Gastrocnemius medialis (tissue), 4 donors: Measurements from ENCODE around the gene LY9. TPM values are rescaled to one million over a fixed set of nuclear protein-coding genes. Genes with fewer than 3 reads are reported as not detected.
"Not testable (repeated sequence)": the region's sequence is repeated elsewhere in the genome, so short reads cannot be mapped to it uniquely, and the experiment has no call there.

ENCODE experiments used
- ATAC-seq, 2 donors: fragments of 150-250 bp; one replicate each; pipeline ENCODE4 v1.9.1; 2016
- DNase-seq, 2 donors: peaks; one replicate each; pipeline ENCODE4 v3.0.0-alpha.2; 2019
- H3K27ac ChIP-seq, 4 donors: fragments of 200-600 bp; sonication (generic); 1 replicate in 1 of 4; 2 replicates in 3 of 4; pipeline ENCODE4 v1.5.1; 2016 to 2018; ENCODE audit warnings: mild to moderate bottlenecking in 2 of 4, moderate library complexity in 1 of 4
- H3K27me3 ChIP-seq, 3 donors: fragments of 200-600 bp; sonication (generic) in 2 of 3; 1 replicate in 1 of 3; 2 replicates in 2 of 3; pipeline versions ENCODE4 v1.5.1 to v1.6.0; 2016 to 2019; ENCODE audit warnings: mild to moderate bottlenecking in 1 of 3, moderate library complexity in 1 of 3
- H3K36me3 ChIP-seq, 2 donors: fragments of 200-600 bp; sonication (generic) in 1 of 2; one replicate each; pipeline ENCODE4 v1.5.1; 2017 to 2018
- H3K4me1 ChIP-seq, 2 donors: fragments of 200-600 bp; sonication (generic) in 1 of 2; one replicate each; pipeline ENCODE4 v1.5.1; 2016 to 2017; ENCODE audit warnings: mild to moderate bottlenecking in 2 of 2
- H3K4me3 ChIP-seq, 4 donors: fragments of 200-600 bp; sonication (generic) in 3 of 4; 1 replicate in 1 of 4; 2 replicates in 3 of 4; pipeline ENCODE4 v1.5.1; 2016 to 2019; ENCODE audit warnings: mild to moderate bottlenecking in 2 of 4
- H3K9me3 ChIP-seq, 3 donors: fragments of 200-600 bp; sonication (generic) in 2 of 3; 1 replicate in 1 of 3; 2 replicates in 2 of 3; pipeline ENCODE4 v1.5.1; 2016 to 2019
- CTCF ChIP-seq, 5 experiments: fragments of 450-650 bp in 3 of 5; fragments of 200-600 bp in 2 of 5; sonication (generic) in 2 of 5; IDR thresholded peaks in 4 of 5; conservative IDR thresholded peaks in 1 of 5; 1 replicate in 4 of 5; 2 replicates in 1 of 5; pipeline ENCODE4 v1.5.1; 2016 to 2019; ENCODE audit warnings: antibody characterized with exemption in 5 of 5, mild to moderate bottlenecking in 3 of 5, moderate library complexity in 3 of 5
- POLR2A ChIP-seq, 2 donors: fragments of 450-650 bp; IDR thresholded peaks; one replicate each; pipeline ENCODE4 v1.6.1; 2017; ENCODE audit warnings: antibody characterized with exemption in 2 of 2, mild to moderate bottlenecking in 2 of 2, moderate library complexity in 2 of 2
- in situ Hi-C, 4 donors: fragments of 200-750 bp; cut with MboI; loops; one replicate each; pipeline versions ENCODE4 v1.15.0 to v1.8.0; 2017; ENCODE audit warnings: low sequenced_read_pairs in 4 of 4
- intact Hi-C: fragments of 100-400 bp; cut with DNase I; formaldehyde crosslinking; loops from one replicate; pipeline ENCODE4 v1.15.1; 2023; ENCODE audit warnings: low total_unique reads
- total RNA-seq, 4 donors: library from RNA; depleted of rRNA; stranded (reverse); fragments of >200 nt; gene quantifications; one replicate each; pipeline versions ENCODE4 v1.1.0 to v1.2.3, GENCODE V29; 2016

The LY9 gene
- total RNA-seq, 4 donors from 2014 or later = not detected

- intact Hi-C loops (no loop called here), in situ Hi-C loops (no loop called here)
- no peak for ATAC-seq
- Histone ChIP-seq H3K9me3 (no peaks in the 10 kb centered on the region), H3K27me3 (no peaks in the 10 kb centered on the region), H3K36me3 (no peaks in the 10 kb centered on the region), H3K4me1 (no peaks in the 10 kb centered on the region), H3K27ac (no peak overlapping the region), H3K4me3 (no peak overlapping the region)
- TF ChIP-seq CTCF (IDR thresholded peaks at IDR 0.05 in 4 of 5, conservative IDR thresholded peaks at IDR 0.05 in 1 of 5) = no peak
- no peak for TF ChIP-seq POLR2A (IDR thresholded peaks at IDR 0.05)
- DNase-seq = no peak
These were observed 79.0 kb downstream of the LY9 start for GRCh38 chr1:160874935-160875334.

- H3K27ac ChIP-seq, H3K4me3 ChIP-seq, H3K9me3 ChIP-seq, DNase-seq, H3K36me3 ChIP-seq, intact Hi-C loops, H3K4me1 ChIP-seq, ATAC-seq, H3K27me3 ChIP-seq, in situ Hi-C loops: not testable (repeated sequence)
These were observed 79.6 kb downstream of the LY9 start for GRCh38 chr1:160875591-160875990.

GRCh38 chr1:160876311-160876710, 80.3 kb downstream of the LY9 start:
- in situ Hi-C loops = no loop called here
- no peak overlapping the region for H3K27ac ChIP-seq

GRCh38 chr1:160877221-160877620, 81.2 kb downstream of the LY9 start:
- H3K4me3 ChIP-seq = no peak overlapping the region
- H3K9me3 ChIP-seq = no peaks in the 10 kb centered on the region
- DNase-seq (no peak), ATAC-seq (no peak)
- intact Hi-C loops (no loop called here), in situ Hi-C loops (no loop called here)
- no peaks in the 10 kb centered on the region for H3K27me3 ChIP-seq
- H3K36me3 ChIP-seq = no peaks in the 10 kb centered on the region
- no peak overlapping the region for H3K27ac ChIP-seq
- no peak for TF ChIP-seq POLR2A (IDR thresholded peaks at IDR 0.05)
- TF ChIP-seq CTCF (IDR thresholded peaks at IDR 0.05 in 4 of 5, conservative IDR thresholded peaks at IDR 0.05 in 1 of 5) = no peak
- no peaks in the 10 kb centered on the region for H3K4me1 ChIP-seq

More at GRCh38 chr1:160876311-160876710, 80.3 kb downstream of the LY9 start:
- Histone ChIP-seq H3K27me3 (no peaks in the 10 kb centered on the region), H3K9me3 (no peaks in the 10 kb centered on the region), H3K4me3 (no peak overlapping the region), H3K4me1 (no peaks in the 10 kb centered on the region), H3K36me3 (no peaks in the 10 kb centered on the region)
- intact Hi-C loops = no loop called here
- ATAC-seq (no peak), DNase-seq (no peak)
- TF ChIP-seq POLR2A (IDR thresholded peaks at IDR 0.05) (no peak), CTCF (IDR thresholded peaks at IDR 0.05 in 4 of 5, conservative IDR thresholded peaks at IDR 0.05 in 1 of 5) (no peak)

Other genes with a start within 250 kb of the LY9 start
- gene CD84, start 216.7 kb upstream of the LY9 start, total RNA-seq = 1 to 10 TPM in 2 of 4 donors, under 1 TPM in 2; 0.10 to 1.1 (median 0.87) TPM
- not detected for gene SLAMF1, start 149.1 kb upstream of the LY9 start, total RNA-seq
- 1 to 10 TPM in 1 of 4 donors, under 1 TPM in 1, not detected in 2; 0.62 to 1.3 TPM for gene CD48, start 84.4 kb upstream of the LY9 start, total RNA-seq
- under 1 TPM in 1 of 4 donors, not detected in 3; 0.81 TPM for gene SLAMF7, start 56.9 kb upstream of the LY9 start, total RNA-seq
- not detected for gene CD244, start 66.7 kb downstream of the LY9 start, total RNA-seq
- gene ITLN1, start 89.0 kb downstream of the LY9 start, total RNA-seq = under 1 TPM in 1 of 4 donors, not detected in 3; 0.61 TPM
- not detected for gene ITLN2, start 158.6 kb downstream of the LY9 start, total RNA-seq
- gene F11R, start 225.0 kb downstream of the LY9 start, total RNA-seq = 1 to 10 TPM; 3.1 to 6.0 (median 5.3) TPM
- 10 to 100 TPM in 3 of 4 donors, 1 to 10 TPM in 1; 8.6 to 52.6 (median 16.8) TPM for gene TSTD1, start 242.8 kb downstream of the LY9 start, total RNA-seq
- 10 to 100 TPM; 41.9 to 55.1 (median 49.1) TPM for gene USF1, start 249.8 kb downstream of the LY9 start, total RNA-seq